T-helper 9 cell (primary cell): ENCODE data around the gene DLG2.

ENCODE experiments used
- DNase-seq: peaks from one replicate; pipeline ENCODE4 v3.0.0-alpha.2; 2020

Gene DLG2

DNA sequence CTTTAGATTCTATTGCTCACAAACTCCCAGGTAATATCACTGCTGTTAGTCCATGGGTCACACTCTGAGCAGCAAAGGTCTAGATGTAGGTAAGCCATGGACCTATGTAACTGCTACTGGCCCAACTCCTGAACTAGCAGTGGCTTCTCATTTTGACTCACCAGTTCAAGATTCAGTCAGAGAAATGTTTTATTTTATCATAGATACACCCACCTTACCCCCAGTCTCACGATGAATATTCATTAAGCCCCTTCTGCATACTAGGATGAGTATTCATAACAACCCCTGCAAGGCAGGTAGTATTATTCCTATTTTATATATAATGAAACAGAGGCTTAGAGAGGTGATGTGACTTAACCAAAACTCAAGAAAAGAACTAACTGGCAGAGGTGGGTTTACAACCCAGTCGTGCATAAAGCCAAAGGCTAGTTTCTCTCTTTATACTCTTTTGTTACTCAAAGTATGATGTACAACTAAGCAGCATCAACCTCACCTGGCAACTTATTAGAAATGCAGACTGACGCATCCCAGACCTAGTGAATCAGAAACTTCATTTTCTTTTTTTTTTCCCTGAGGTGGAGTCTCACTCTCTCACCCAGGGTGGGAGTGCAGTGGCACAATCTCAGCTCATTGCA is 1383.4 kb downstream of the DLG2 start:
- no peak for DNase-seq

GRCh38 chr11:84241343-84242131 is 1385.6 kb downstream of the DLG2 start:
- no peak for DNase-seq

DNA sequence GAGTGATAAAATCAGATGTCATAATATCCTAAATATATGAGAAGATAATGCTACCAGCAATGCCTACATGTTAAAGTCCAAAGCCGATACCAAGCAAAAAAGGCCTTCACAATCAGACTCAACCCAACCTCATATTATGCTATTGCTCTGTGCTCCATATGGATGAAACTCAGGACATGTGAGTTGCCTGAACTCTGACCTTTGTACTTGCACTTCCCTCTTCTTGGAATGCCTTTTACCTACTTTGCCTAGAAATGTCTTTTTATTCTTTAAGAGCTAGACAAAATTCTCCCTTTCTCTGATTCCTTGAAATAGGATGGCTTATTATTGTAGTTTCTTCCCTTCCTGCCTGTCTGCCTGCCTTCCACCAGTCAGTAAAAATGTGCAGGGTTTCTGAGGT is 1386.3 kb downstream of the DLG2 start:
- no peak for DNase-seq

DNA sequence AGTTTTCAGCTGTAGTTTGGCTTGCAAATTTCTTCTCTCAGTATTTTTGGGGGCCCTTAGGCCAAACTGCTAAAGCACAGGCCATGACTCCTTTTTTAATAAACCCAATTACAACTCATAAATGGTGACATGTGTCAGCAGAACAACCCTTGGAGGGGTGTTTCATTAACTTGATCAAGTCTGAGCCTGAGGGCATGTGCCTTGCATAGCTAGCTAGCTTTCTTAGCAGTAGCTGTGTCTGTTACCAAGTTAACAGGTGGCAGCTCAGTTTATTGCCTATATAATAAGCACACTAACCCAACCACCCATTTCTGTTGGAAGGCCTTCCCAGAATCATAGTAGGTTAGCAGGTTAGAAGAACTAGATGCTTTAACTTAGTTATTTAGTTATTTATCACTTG is 1390.7 kb downstream of the DLG2 start:
- no peak for DNase-seq

DNA sequence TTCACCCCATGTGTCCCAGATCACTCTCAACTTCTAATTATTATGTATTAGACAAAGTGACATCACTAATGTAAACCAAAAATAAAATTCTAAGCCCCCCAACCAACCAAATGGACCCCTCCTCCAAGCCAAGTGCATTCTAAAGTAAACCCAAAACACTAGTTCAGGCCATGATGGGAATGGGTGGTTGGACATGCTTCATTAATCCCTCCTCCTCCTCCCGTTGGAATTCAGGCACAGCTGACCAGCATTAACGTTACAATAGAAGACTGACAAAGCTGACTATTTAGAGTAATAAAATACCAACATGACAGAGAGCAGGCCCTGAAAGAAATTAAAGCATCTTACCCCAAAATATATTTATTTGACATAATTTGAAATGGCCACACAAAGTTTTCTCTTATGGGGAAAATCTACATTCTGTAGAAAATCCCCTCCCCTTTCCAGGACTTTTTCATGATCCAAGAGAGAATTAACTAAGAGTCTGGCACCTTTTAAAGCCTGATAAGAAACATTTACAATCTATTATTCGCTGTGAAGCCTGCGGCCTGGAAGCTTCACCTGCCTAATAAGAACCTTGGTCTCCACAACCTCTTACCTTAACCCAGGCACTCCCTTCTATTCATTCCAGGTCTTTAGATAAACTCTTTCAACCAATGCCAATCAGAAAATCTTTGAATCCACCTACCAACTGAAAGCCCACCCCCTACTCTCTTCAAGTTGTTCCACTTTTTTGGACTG is 1392.5 kb downstream of the DLG2 start:
- DNase-seq: no peak

DNA sequence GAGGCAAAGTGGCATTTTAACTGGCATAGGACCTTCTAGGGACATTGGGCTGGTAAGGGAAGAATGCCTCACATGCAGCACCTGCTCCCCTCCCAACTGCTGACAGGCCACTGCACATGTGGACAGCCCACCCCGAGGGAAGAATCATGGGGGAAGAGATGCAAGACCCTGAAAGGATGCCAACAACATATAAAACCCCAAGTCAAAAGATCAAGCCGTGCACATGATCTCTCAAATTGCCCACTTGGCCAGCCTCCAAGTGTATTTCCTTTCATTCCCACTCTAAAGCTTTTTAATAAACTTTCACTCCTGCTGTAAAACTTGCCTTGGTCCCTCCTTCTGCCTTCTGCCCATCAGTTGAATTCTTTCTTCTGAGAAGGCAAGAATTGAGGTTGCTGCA is 1393.1 kb downstream of the DLG2 start:
- DNase-seq: no peak

DNA sequence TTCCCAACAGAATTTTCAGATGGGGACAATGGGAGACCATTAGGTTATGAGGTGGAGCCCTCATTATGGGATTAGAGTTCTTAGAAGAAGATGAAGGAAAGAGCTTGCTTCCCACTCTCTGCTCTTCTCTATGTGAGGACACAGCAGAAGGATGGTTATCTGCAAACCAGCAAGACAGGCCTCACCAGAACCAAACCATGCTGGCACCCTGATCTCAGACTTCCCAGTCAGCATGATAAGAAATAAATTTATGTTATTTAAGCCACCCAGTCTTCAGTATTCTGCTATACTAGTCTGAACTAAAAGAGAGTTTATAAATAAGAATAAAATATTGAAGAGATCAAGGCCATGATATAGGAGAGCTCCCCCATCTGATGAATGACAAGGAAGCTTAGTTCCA is 1394.6 kb downstream of the DLG2 start:
- no peak for DNase-seq

DNA sequence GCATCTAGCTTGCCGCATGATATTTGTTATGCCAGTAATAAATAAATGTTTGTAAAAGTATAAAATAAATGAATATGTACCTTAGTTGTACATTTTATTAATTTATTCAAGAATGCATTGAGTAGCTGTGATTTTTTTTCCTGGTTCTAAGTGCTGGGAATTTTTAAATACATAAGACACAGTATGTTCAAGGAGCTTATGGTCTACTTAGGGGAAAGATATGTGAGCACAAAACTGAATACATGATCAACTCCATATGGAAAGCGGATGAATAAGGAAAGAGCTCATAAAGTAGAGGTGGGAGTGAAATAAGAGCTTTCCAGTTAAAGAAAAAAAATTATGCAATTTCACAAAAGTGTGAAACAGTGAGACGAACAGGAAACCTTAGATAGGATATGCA is 1396.7 kb downstream of the DLG2 start:
- no peak for DNase-seq

GRCh38 chr11:84227970-84228665 is 1399.0 kb downstream of the DLG2 start:
- no peak for DNase-seq

- no peak for DNase-seq
Measured at GRCh38 chr11:84224042-84224441, 1403.1 kb downstream of the DLG2 start.

GRCh38 chr11:84218318-84218717 is 1408.8 kb downstream of the DLG2 start:
- no peak for DNase-seq

DNA sequence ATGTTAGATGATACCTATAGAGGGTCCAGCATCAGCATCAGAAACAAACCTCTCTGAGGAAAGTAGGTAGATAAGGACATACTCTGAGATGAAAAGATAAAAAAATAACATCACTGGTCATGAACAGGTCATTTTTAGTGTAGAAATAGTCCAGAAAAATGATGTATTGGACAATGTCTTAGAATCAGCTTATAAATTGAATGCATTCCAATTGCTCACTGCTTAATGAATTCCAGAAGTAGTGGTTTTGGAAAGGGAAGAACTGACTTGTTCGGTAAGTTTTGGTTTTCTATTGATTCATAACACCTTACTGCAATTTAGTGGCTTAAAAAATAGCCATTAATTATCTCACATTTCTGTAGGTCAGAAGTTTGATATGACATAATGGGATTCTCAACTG is 1411.5 kb downstream of the DLG2 start:
- DNase-seq: no peak

- no peak for DNase-seq
Measured at GRCh38 chr11:84214557-84214956, 1412.6 kb downstream of the DLG2 start.

- DNase-seq: no peak
Measured at GRCh38 chr11:84212468-84213390, 1414.4 kb downstream of the DLG2 start.

DNA sequence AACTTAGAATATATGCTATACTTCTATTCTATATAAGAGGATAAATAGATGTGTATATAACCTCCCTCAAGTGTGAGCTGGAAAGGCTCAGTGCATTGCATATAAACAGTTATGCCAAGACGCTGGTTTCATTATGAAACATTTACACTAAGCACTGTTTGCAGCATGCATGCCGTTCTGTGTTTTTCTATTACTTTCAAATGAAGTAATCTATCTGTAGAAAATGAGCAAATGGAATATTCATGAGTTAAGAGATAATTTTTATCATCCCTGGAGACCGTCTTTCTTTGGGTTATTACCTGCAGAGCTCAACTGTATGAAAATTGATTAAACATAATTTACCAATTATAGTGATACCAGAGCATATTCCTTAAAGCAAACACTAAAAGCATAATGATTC is 1415.2 kb downstream of the DLG2 start:
- no peak for DNase-seq

- no peak for DNase-seq
Measured at GRCh38 chr11:84194696-84195095, 1432.4 kb downstream of the DLG2 start.

GRCh38 chr11:84193706-84194105 is 1433.4 kb downstream of the DLG2 start:
- DNase-seq: no peak

GRCh38 chr11:84188521-84188920 is 1438.6 kb downstream of the DLG2 start:
- no peak for DNase-seq

- DNase-seq: no peak
Measured at GRCh38 chr11:84173078-84173477, 1454.1 kb downstream of the DLG2 start.

DNA sequence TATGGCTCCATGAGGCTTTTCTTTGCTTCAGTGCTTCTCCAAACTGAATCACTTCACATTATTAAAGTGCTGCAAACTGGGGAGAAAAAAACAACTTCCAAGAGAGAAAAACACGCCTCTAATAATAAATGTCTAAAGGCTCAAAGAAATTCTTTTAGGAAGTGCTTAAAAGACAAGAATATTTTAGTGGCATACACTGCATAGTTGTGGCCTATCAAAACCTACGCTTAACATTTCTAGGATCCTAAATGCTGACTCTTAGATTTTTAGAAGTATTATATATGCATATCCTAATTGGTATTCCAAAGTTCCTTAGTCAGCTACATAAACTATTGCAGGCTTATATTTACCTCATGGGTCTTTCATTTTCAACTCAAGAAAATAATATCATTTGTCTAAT is 1462.0 kb downstream of the DLG2 start:
- DNase-seq: no peak

GRCh38 chr11:84164728-84165127 is 1462.4 kb downstream of the DLG2 start:
- DNase-seq: no peak

DNA sequence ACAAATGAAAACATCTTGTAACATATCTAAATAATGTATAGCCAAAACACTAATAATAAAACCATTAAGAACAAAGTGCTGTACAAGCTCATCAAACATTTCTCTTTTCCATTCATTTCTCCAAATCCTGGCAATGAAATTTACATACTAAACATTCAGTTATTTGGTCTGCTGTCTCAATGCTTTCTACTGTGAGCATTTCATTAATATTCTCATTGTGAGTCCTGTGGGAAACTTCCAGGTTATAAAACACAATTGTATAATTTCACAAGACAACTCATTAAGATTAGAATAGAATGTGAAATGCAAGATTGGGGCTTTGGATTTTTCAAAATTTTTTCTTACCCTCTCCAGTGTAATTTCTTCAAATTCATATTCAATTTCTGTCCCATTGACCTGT is 1464.0 kb downstream of the DLG2 start:
- DNase-seq: no peak
